Measurements from ENCODE around the gene TSSK3.

- no peak for TF ChIP-seq POLR2A (IDR thresholded peaks at IDR 0.05)
- TF ChIP-seq, protein P1, sequence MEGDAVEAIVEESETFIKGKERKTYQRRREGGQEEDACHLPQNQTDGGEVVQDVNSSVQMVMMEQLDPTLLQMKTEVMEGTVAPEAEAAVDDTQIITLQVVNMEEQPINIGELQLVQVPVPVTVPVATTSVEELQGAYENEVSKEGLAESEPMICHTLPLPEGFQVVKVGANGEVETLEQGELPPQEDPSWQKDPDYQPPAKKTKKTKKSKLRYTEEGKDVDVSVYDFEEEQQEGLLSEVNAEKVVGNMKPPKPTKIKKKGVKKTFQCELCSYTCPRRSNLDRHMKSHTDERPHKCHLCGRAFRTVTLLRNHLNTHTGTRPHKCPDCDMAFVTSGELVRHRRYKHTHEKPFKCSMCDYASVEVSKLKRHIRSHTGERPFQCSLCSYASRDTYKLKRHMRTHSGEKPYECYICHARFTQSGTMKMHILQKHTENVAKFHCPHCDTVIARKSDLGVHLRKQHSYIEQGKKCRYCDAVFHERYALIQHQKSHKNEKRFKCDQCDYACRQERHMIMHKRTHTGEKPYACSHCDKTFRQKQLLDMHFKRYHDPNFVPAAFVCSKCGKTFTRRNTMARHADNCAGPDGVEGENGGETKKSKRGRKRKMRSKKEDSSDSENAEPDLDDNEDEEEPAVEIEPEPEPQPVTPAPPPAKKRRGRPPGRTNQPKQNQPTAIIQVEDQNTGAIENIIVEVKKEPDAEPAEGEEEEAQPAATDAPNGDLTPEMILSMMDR (IDR thresholded peaks at IDR 0.05) = no peak
Observed at GRCh38 chr1:32356478-32356877, 5.9 kb upstream of the TSSK3 start.
